ENCODE results near the gene CBX8. TPM values are rescaled to one million over a fixed set of nuclear protein-coding genes. Genes with fewer than 3 reads are reported as not detected.

CBX8 gene
- total and polyA plus RNA-seq, 2 of the 13 experiments (the other 11 are each of a cell fraction or from before 2014, with no cell fraction given) = 0.34 to 12.6 TPM

GRCh38 chr17:79843816-79844800 lies 47.2 kb upstream of the CBX8 start (continued):
- TF ChIP-seq ZNF362 (CRISPR knock-in tag; IDR thresholded peaks at IDR 0.05; ENCODE audit: borderline replicate concordance) (peak; percentile 45; the same call in 1 of the 2 replicates), SIX4 (CRISPR knock-in tag; IDR thresholded peaks at IDR 0.05) (peak; percentile 19; the same call in 1 of the 2 replicates), ZBTB40 (IDR thresholded peaks at IDR 0.05) (no peak), ZBTB40 (CRISPR knock-in tag; IDR thresholded peaks at IDR 0.05) (peak; percentile 87; the same call in 1 of the 2 replicates), ETV5 (CRISPR knock-in tag; IDR thresholded peaks at IDR 0.05; ENCODE audit: borderline replicate concordance) (peak; percentile 74), NKX3-1 (CRISPR knock-in tag; IDR thresholded peaks at IDR 0.05) (no peak), TARDBP (CRISPR knock-in tag; IDR thresholded peaks at IDR 0.05) (peak; percentile 83), FOXJ3 (CRISPR knock-in tag; IDR thresholded peaks at IDR 0.05; ENCODE audit: borderline replicate concordance) (no peak), ZNF687 (CRISPR knock-in tag; IDR thresholded peaks at IDR 0.05) (peak; percentile 95), ZNF558 (CRISPR knock-in tag; IDR thresholded peaks at IDR 0.05; ENCODE audit: borderline replicate concordance) (peak; percentile 68; the same call in 1 of the 2 replicates), TEF (CRISPR knock-in tag; IDR thresholded peaks at IDR 0.05) (no peak), ZNF256 (CRISPR knock-in tag; conservative IDR thresholded peaks at IDR 0.05) (no peak)

Data from HepG2 (cell line).